Stimulated activated naive CD4-positive, alpha-beta T cell (primary cell): ENCODE measurements around the gene ASIC2.
"Not testable (repeated sequence)": the region's sequence is repeated elsewhere in the genome, so short reads cannot be mapped to it uniquely, and the experiment has no call there.

Source experiments
- DNase-seq, 6 experiments: peaks; one replicate each; lab custom pipeline; 2025; lab: John Stamatoyannopoulos, UW

ASIC2 gene

GRCh38 chr17:33021731-33022408, 271.2 kb downstream of the ASIC2 start:
- DNase-seq: no peak

- no peak for DNase-seq
Measured at GRCh38 chr17:33019161-33019890, 273.8 kb downstream of the ASIC2 start.

GRCh38 chr17:33017366-33017765, 275.7 kb downstream of the ASIC2 start:
- DNase-seq: no peak

- no peak for DNase-seq
Measured at GRCh38 chr17:33016920-33017319, 276.2 kb downstream of the ASIC2 start.

GRCh38 chr17:33015716-33016346, 277.3 kb downstream of the ASIC2 start:
- no peak for DNase-seq

- no peak for DNase-seq
Measured at GRCh38 chr17:33014751-33015150, 278.3 kb downstream of the ASIC2 start.

GRCh38 chr17:33013596-33014375, 279.3 kb downstream of the ASIC2 start:
- no peak for DNase-seq

- DNase-seq: no peak
Measured at GRCh38 chr17:33012522-33013033, 280.5 kb downstream of the ASIC2 start.

- no peak for DNase-seq
Measured at GRCh38 chr17:33009636-33010035, 283.5 kb downstream of the ASIC2 start.

- no peak for DNase-seq
Measured at GRCh38 chr17:33007186-33007585, 285.9 kb downstream of the ASIC2 start.

GRCh38 chr17:33002246-33002645, 290.8 kb downstream of the ASIC2 start:
- no peak for DNase-seq

GRCh38 chr17:32998887-32999228, 294.2 kb downstream of the ASIC2 start:
- no peak for DNase-seq

- peak in 5 of 6 experiments; percentile 29 to 62 (median 43) for DNase-seq
Measured at GRCh38 chr17:32998111-32998886, 294.8 kb downstream of the ASIC2 start.

- no peak for DNase-seq
Measured at GRCh38 chr17:32995416-32996045, 297.6 kb downstream of the ASIC2 start.

- no peak for DNase-seq
Measured at GRCh38 chr17:32993977-32994376, 299.1 kb downstream of the ASIC2 start.

GRCh38 chr17:32992321-32993033, 300.6 kb downstream of the ASIC2 start:
- no peak for DNase-seq

GRCh38 chr17:32988481-32989101, 304.5 kb downstream of the ASIC2 start:
- no peak for DNase-seq

- not testable (repeated sequence) for DNase-seq
Measured at GRCh38 chr17:32987868-32988267, 305.2 kb downstream of the ASIC2 start.

GRCh38 chr17:32987453-32987805, 305.7 kb downstream of the ASIC2 start:
- DNase-seq: not testable (repeated sequence)
